ENCODE measurements around the gene VPS13D.

DNA sequence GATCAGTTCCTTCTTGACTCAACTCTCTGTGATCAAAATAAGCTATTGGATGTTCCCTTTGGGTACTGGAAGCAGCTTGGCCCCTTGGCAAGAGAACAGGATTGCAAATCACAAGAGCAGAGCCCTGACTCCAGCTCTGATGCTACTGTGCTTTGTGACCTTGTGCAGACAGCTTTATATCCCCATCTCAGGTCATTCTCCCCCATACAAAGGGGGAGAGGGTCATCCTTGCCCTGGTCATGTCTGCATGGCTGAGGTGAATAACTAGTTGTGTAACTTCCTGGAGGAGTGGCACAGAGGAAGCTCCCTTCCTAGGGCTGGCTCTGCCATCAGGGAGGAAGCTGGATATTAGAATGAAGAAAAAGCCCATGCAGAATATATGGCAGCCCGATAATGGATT is 245.3 kb downstream of the VPS13D start:
- no peak for TF ChIP-seq EZH2phosphoT487 (IDR thresholded peaks at IDR 0.05; ENCODE audit: borderline replicate concordance, low read length)
- TF ChIP-seq, protein P1, sequence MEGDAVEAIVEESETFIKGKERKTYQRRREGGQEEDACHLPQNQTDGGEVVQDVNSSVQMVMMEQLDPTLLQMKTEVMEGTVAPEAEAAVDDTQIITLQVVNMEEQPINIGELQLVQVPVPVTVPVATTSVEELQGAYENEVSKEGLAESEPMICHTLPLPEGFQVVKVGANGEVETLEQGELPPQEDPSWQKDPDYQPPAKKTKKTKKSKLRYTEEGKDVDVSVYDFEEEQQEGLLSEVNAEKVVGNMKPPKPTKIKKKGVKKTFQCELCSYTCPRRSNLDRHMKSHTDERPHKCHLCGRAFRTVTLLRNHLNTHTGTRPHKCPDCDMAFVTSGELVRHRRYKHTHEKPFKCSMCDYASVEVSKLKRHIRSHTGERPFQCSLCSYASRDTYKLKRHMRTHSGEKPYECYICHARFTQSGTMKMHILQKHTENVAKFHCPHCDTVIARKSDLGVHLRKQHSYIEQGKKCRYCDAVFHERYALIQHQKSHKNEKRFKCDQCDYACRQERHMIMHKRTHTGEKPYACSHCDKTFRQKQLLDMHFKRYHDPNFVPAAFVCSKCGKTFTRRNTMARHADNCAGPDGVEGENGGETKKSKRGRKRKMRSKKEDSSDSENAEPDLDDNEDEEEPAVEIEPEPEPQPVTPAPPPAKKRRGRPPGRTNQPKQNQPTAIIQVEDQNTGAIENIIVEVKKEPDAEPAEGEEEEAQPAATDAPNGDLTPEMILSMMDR (IDR thresholded peaks at IDR 0.05; ENCODE audit: low read depth, low read length, poor library complexity, severe bottlenecking), result no peak

Data from DOHH2 (cell line).